Stimulated activated CD4-positive, alpha-beta T cell treated with anti-CD3 and anti-CD28 coated beads, Interleukin-12 subunit alpha, Interleukin-12 subunit beta, amount 100 ng/mL, for 48 hours (primary cell): Measurements from ENCODE around the gene GNG8.

Experiments
- DNase-seq, 3 donors: peaks; one replicate each; pipeline ENCODE4 v3.0.0-alpha.2; 2020; ENCODE audit warnings: low read depth in 2 of 3, low spot score in 1 of 3

The GNG8 gene

GRCh38 chr19:46620716-46621115 is 15.3 kb downstream of the GNG8 start:
- no peak for DNase-seq

GRCh38 chr19:46620267-46620666 is 15.7 kb downstream of the GNG8 start:
- no peak for DNase-seq

- no peak for DNase-seq
Observed at GRCh38 chr19:46618670-46619231, 17.3 kb downstream of the GNG8 start.

GRCh38 chr19:46617601-46618000 is 18.4 kb downstream of the GNG8 start:
- DNase-seq, result no peak

- DNase-seq, result peak in 2 of 3 donors; percentile 52 to 71
Observed at GRCh38 chr19:46616631-46617322, 19.2 kb downstream of the GNG8 start.

- DNase-seq, result no peak
Observed at GRCh38 chr19:46615966-46616365, 20.0 kb downstream of the GNG8 start.

- peak; percentile 73 to 91 (median 77) for DNase-seq
Observed at GRCh38 chr19:46614114-46614722, 21.8 kb downstream of the GNG8 start.

GRCh38 chr19:46613525-46613924 is 22.5 kb downstream of the GNG8 start:
- DNase-seq, result no peak

GRCh38 chr19:46611776-46612175 is 24.2 kb downstream of the GNG8 start:
- DNase-seq, result no peak

GRCh38 chr19:46610851-46611770 is 24.9 kb downstream of the GNG8 start:
- no peak for DNase-seq

- DNase-seq, result no peak
Observed at GRCh38 chr19:46610413-46610775, 25.6 kb downstream of the GNG8 start.

GRCh38 chr19:46609511-46610412 is 26.2 kb downstream of the GNG8 start:
- DNase-seq, result no peak

- DNase-seq, result no peak
Observed at GRCh38 chr19:46608581-46609345, 27.2 kb downstream of the GNG8 start.

- DNase-seq, result no peak
Observed at GRCh38 chr19:46608178-46608577, 27.8 kb downstream of the GNG8 start.

- DNase-seq, result no peak
Observed at GRCh38 chr19:46607448-46607841, 28.6 kb downstream of the GNG8 start.

- DNase-seq, result no peak
Observed at GRCh38 chr19:46606681-46607447, 29.1 kb downstream of the GNG8 start.

GRCh38 chr19:46606019-46606418 is 30.0 kb downstream of the GNG8 start:
- no peak for DNase-seq

- no peak for DNase-seq
Observed at GRCh38 chr19:46605356-46605821, 30.6 kb downstream of the GNG8 start.

GRCh38 chr19:46604781-46605355 is 31.1 kb downstream of the GNG8 start:
- DNase-seq, result no peak
